Immature natural killer cell (primary cell): ENCODE results near the gene BSN. TPM values are rescaled to one million over a fixed set of nuclear protein-coding genes. Genes with fewer than 3 reads are reported as not detected.

Experiments
- DNase-seq, 3 donors: peaks; one replicate each; pipeline ENCODE4 v3.0.0; 2022; ENCODE audit warnings: mixed read lengths in 1 of 3
- H3K27ac Mint-ChIP-seq, 6 donors: one replicate each; pipeline ENCODE4 v1.8.0; 2020; ENCODE audit warnings: mixed read lengths in 6 of 6, mild to moderate bottlenecking in 5 of 6, inconsistent platforms in 4 of 6, moderate library complexity in 3 of 6
- H3K27me3 Mint-ChIP-seq, 3 donors: one replicate each; pipeline ENCODE4 v1.8.0; 2020 to 2021; ENCODE audit warnings: low read depth in 3 of 3, mild to moderate bottlenecking in 3 of 3, mixed read lengths in 3 of 3, moderate library complexity in 3 of 3, inconsistent platforms in 1 of 3
- H3K36me3 Mint-ChIP-seq, 3 donors: one replicate each; pipeline ENCODE4 v1.8.0; 2020; ENCODE audit warnings: mixed read lengths in 3 of 3, inconsistent platforms in 2 of 3, mild to moderate bottlenecking in 2 of 3
- H3K4me1 Mint-ChIP-seq, 2 donors: one replicate each; pipeline ENCODE4 v1.8.0; 2020; ENCODE audit warnings: inconsistent platforms in 2 of 2, mild to moderate bottlenecking in 2 of 2, mixed read lengths in 2 of 2, moderate library complexity in 1 of 2
- H3K4me3 Mint-ChIP-seq, 5 donors: one replicate each; pipeline ENCODE4 v1.8.0; 2020; ENCODE audit warnings: mild to moderate bottlenecking in 5 of 5, mixed read lengths in 5 of 5, inconsistent platforms in 3 of 5, moderate library complexity in 3 of 5
- H3K9me3 Mint-ChIP-seq, 6 donors: one replicate each; pipeline ENCODE4 v1.8.0; 2020; ENCODE audit warnings: mild to moderate bottlenecking in 6 of 6, mixed read lengths in 6 of 6, inconsistent platforms in 4 of 6, moderate library complexity in 3 of 6
- polyA plus RNA-seq, 3 donors: library from polyadenylated mRNA; unstranded; fragments of 300-500 nt; fragmentation: Illumina TruSeq; gene quantifications; one replicate each; pipeline ENCODE4 v1.2.3, GENCODE V29; 2021

The BSN gene
- polyA plus RNA-seq, 3 donors from 2014 or later, result 0.42 TPM; not detected in 2

- H3K36me3 Mint-ChIP-seq, result peaks cover 0 to 5% (median under 1%) of the 10 kb centered on the region in 3 donors
- no peak for DNase-seq
- H3K27me3 Mint-ChIP-seq, result peaks cover 0 to 2% (median 0%) of the 10 kb centered on the region in 3 donors
- H3K4me3 Mint-ChIP-seq, result no peak overlapping the region
- H3K4me1 Mint-ChIP-seq, result peaks cover 18 to 27% of the 10 kb centered on the region in 2 donors
- no peaks in the 10 kb centered on the region for H3K9me3 Mint-ChIP-seq
- no peak overlapping the region for H3K27ac Mint-ChIP-seq
These were observed 30.2 kb upstream of the BSN start for GRCh38 chr3:49523756-49524747.

GRCh38 chr3:49529567-49529966 is 24.7 kb upstream of the BSN start:
- Mint-ChIP-seq H3K4me1 (peaks cover 10 to 26% of the 10 kb centered on the region in 2 donors), H3K9me3 (no peaks in the 10 kb centered on the region), H3K27me3 (peaks cover 0 to 3% (median 0%) of the 10 kb centered on the region in 3 donors), H3K4me3 (no peak overlapping the region), H3K27ac (peak overlapping the region in 3 of 6 donors; percentile 16 to 73 (median 40)), H3K36me3 (peaks cover 0 to 15% (median 10%) of the 10 kb centered on the region in 3 donors)
- DNase-seq, result no peak

- Mint-ChIP-seq H3K4me3 (no peak overlapping the region), H3K27me3 (peaks cover 0 to 3% (median 0%) of the 10 kb centered on the region in 3 donors), H3K4me1 (peaks cover 10 to 26% of the 10 kb centered on the region in 2 donors), H3K36me3 (peaks cover 0 to 15% (median 10%) of the 10 kb centered on the region in 3 donors), H3K27ac (peak overlapping the region in 1 of 6 donors; percentile 22), H3K9me3 (no peaks in the 10 kb centered on the region)
- no peak for DNase-seq
These were observed 24.0 kb upstream of the BSN start for GRCh38 chr3:49530231-49530630.

- Mint-ChIP-seq H3K27me3 (peaks cover 0 to 2% (median 0%) of the 10 kb centered on the region in 3 donors), H3K9me3 (no peaks in the 10 kb centered on the region), H3K36me3 (peaks cover 0 to 15% (median 10%) of the 10 kb centered on the region in 3 donors), H3K27ac (no peak overlapping the region), H3K4me1 (peaks cover 10 to 26% of the 10 kb centered on the region in 2 donors), H3K4me3 (no peak overlapping the region)
- no peak for DNase-seq
These were observed 23.6 kb upstream of the BSN start for GRCh38 chr3:49530701-49531100.

GRCh38 chr3:49531218-49531617 is 23.1 kb upstream of the BSN start:
- Mint-ChIP-seq H3K27ac (no peak overlapping the region), H3K9me3 (no peaks in the 10 kb centered on the region), H3K36me3 (peaks cover 0 to 15% (median 10%) of the 10 kb centered on the region in 3 donors), H3K4me1 (peaks cover 10 to 26% of the 10 kb centered on the region in 2 donors), H3K4me3 (no peak overlapping the region), H3K27me3 (peaks cover 0 to 2% (median 0%) of the 10 kb centered on the region in 3 donors)
- DNase-seq, result no peak

GRCh38 chr3:49531715-49532114 is 22.6 kb upstream of the BSN start:
- no peak for DNase-seq
- Mint-ChIP-seq H3K9me3 (no peaks in the 10 kb centered on the region), H3K36me3 (peaks cover 0 to 15% (median 10%) of the 10 kb centered on the region in 3 donors), H3K4me3 (no peak overlapping the region), H3K4me1 (peaks cover 10 to 26% of the 10 kb centered on the region in 2 donors), H3K27me3 (peaks cover 0 to 2% (median 0%) of the 10 kb centered on the region in 3 donors), H3K27ac (peak overlapping the region in 4 of 6 donors; percentile 2 to 69 (median 38))

GRCh38 chr3:49533031-49533430 is 21.2 kb upstream of the BSN start:
- H3K9me3 Mint-ChIP-seq, result no peaks in the 10 kb centered on the region
- H3K27ac Mint-ChIP-seq, result peak overlapping the region in 1 of 6 donors; percentile 25
- no peak overlapping the region for H3K4me3 Mint-ChIP-seq
- DNase-seq, result no peak
- peaks cover 9 to 21% of the 10 kb centered on the region in 2 donors for H3K4me1 Mint-ChIP-seq
- peaks cover 0 to 15% (median 10%) of the 10 kb centered on the region in 3 donors for H3K36me3 Mint-ChIP-seq
- peaks cover 0 to 2% (median 0%) of the 10 kb centered on the region in 3 donors for H3K27me3 Mint-ChIP-seq

- DNase-seq, result no peak
- Mint-ChIP-seq H3K27me3 (peaks cover 0 to 2% (median 0%) of the 10 kb centered on the region in 3 donors), H3K27ac (peak overlapping the region in 1 of 6 donors; percentile 25)
These were observed 20.3 kb upstream of the BSN start for GRCh38 chr3:49533786-49534519.

GRCh38 chr3:49534581-49535441 is 19.5 kb upstream of the BSN start:
- H3K4me3 Mint-ChIP-seq, result no peak overlapping the region
- no peaks in the 10 kb centered on the region for H3K9me3 Mint-ChIP-seq
- H3K4me1 Mint-ChIP-seq, result peaks cover 4 to 12% of the 10 kb centered on the region in 2 donors
- DNase-seq, result no peak
- peaks cover 0 to 15% (median 10%) of the 10 kb centered on the region in 3 donors for H3K36me3 Mint-ChIP-seq
- H3K27ac Mint-ChIP-seq, result no peak overlapping the region
- H3K27me3 Mint-ChIP-seq, result peaks cover 0 to 2% (median 0%) of the 10 kb centered on the region in 3 donors

More at GRCh38 chr3:49533786-49534519, 20.3 kb upstream of the BSN start:
- Mint-ChIP-seq H3K36me3 (peaks cover 0 to 15% (median 10%) of the 10 kb centered on the region in 3 donors), H3K9me3 (no peaks in the 10 kb centered on the region), H3K4me3 (no peak overlapping the region), H3K4me1 (peaks cover 9 to 19% of the 10 kb centered on the region in 2 donors)

GRCh38 chr3:49535971-49536874 is 18.1 kb upstream of the BSN start:
- no peak overlapping the region for H3K4me3 Mint-ChIP-seq
- H3K36me3 Mint-ChIP-seq, result peaks cover 0 to 10% (median 9%) of the 10 kb centered on the region in 3 donors
- H3K9me3 Mint-ChIP-seq, result no peaks in the 10 kb centered on the region
- H3K27me3 Mint-ChIP-seq, result peaks cover 0 to 2% (median 2%) of the 10 kb centered on the region in 3 donors
- peaks cover 6% of the 10 kb centered on the region in 2 donors for H3K4me1 Mint-ChIP-seq
- DNase-seq, result no peak
- no peak overlapping the region for H3K27ac Mint-ChIP-seq

- Mint-ChIP-seq H3K9me3 (no peaks in the 10 kb centered on the region), H3K36me3 (peaks cover 0 to 5% (median 1%) of the 10 kb centered on the region in 3 donors), H3K27me3 (peaks cover under 1 to 3% (median 2%) of the 10 kb centered on the region in 3 donors), H3K4me1 (peaks cover 0 to 6% of the 10 kb centered on the region in 2 donors), H3K27ac (no peak overlapping the region), H3K4me3 (no peak overlapping the region)
- no peak for DNase-seq
These were observed 17.3 kb upstream of the BSN start for GRCh38 chr3:49536875-49537533.
